ENCODE data around the gene BRWD1.
"Not testable (repeated sequence)": the region's sequence is repeated elsewhere in the genome, so short reads cannot be mapped to it uniquely, and the experiment has no call there.

The BRWD1 gene

DNA sequence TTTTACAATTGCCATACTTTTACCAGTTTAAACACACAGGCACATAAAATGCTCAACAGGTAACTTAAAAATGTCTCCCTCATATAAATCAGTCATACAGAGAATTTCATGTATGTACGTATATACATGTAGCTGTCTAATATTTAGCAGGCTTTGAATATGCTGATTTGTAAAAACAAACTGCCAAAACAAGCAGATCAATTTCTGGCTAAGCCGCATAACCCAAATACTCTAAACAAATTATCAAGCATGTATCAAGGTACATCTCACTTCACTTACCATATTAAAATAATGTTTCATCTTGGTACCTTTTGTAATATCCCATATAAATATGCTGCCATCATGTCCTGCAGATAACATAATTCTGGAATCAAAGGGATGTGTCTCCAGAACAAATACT is 43.8 kb downstream of the BRWD1 start:
- no peak overlapping the region for H3K9ac ChIP-seq (ENCODE audit: low read length)
- no peak overlapping the region for H3K4me3 ChIP-seq (ENCODE audit: low read length)
- no peaks in the 10 kb centered on the region for H3K4me1 ChIP-seq (ENCODE audit: control insufficient read depth, insufficient read depth, low read length)
- H3K9me3 ChIP-seq (ENCODE audit: control insufficient read depth, low read length), result no peaks in the 10 kb centered on the region
- no peaks in the 10 kb centered on the region for H3K27me3 ChIP-seq (replicated peaks; ENCODE audit: control insufficient read depth, insufficient read depth, low read length)
- H3K36me3 ChIP-seq (ENCODE audit: control insufficient read depth, insufficient read depth, low read length, severe bottlenecking), result peaks cover 89% of the 10 kb centered on the region
- DNase-seq (ENCODE audit: low read depth), result no peak

DNA sequence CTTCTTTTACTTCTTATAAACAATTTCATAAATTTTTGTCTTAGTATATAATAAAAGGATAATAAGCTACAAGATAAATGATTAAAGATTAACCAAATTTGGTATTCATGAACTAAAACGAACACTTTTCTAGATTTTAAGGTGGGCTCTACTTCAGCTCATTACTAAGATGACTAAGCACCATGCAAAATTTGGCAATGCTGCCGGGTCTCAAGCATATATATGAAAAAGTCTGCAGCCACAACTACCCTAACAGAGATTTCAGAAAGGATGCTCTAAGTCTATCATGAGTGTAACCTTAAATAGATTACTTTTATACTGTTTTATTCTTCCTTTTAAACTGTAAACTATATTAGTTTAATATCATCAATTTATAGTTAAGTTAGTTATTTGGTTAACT is 47.8 kb downstream of the BRWD1 start:
- Histone ChIP-seq H3K9me3 (ENCODE audit: control insufficient read depth, low read length) (no peaks in the 10 kb centered on the region), H3K36me3 (ENCODE audit: control insufficient read depth, insufficient read depth, low read length, severe bottlenecking) (peaks cover 95% of the 10 kb centered on the region), H3K27me3 (replicated peaks; ENCODE audit: control insufficient read depth, insufficient read depth, low read length) (no peaks in the 10 kb centered on the region), H3K4me3 (ENCODE audit: low read length) (no peak overlapping the region), H3K4me1 (ENCODE audit: control insufficient read depth, insufficient read depth, low read length) (peaks cover 8% of the 10 kb centered on the region), H3K9ac (ENCODE audit: low read length) (no peak overlapping the region)
- DNase-seq (ENCODE audit: low read depth), result no peak

DNA sequence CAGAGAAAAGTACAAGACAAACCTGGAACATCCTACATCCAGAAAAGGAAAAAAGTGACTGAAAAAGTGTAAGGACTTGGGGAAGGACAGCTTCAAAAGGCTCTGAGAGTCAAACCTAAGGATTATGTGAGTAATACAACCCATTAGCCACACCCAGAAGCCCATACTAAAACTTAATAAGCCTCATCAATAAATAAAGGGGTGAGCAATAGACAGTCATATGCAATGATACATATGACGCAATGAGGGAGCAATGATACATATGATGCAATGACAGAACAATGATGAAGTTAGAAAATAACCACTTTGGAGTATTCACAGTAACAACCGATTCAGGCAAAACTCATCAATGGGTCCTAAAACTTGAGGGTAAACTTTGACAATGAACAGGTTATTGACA is 50.1 kb downstream of the BRWD1 start:
- no peaks in the 10 kb centered on the region for H3K9me3 ChIP-seq (ENCODE audit: control insufficient read depth, low read length)
- no peak overlapping the region for H3K4me3 ChIP-seq (ENCODE audit: low read length)
- peaks cover 8% of the 10 kb centered on the region for H3K4me1 ChIP-seq (ENCODE audit: control insufficient read depth, insufficient read depth, low read length)
- no peak overlapping the region for H3K9ac ChIP-seq (ENCODE audit: low read length)
- DNase-seq (ENCODE audit: low read depth), result peak; percentile 58
- H3K36me3 ChIP-seq (ENCODE audit: control insufficient read depth, insufficient read depth, low read length, severe bottlenecking), result peaks cover 89% of the 10 kb centered on the region
- no peaks in the 10 kb centered on the region for H3K27me3 ChIP-seq (replicated peaks; ENCODE audit: control insufficient read depth, insufficient read depth, low read length)

DNA sequence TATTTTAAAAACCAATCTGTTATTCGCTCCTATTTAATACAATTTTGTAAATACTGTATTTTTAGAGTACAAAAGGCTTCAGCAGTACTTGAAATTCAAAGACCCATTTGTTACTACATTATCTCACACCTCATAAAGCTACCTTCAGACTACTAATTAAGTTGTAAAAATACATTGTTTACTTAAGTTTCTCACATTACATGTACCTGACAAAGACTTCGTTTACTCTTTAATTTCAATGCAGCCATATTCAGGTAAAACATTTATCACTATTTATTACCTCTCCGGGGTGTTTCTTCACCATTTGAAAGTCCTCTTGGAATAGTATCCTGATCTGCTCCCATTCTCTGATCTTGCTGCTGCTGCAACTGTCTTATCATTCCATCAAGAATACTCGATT is 55.2 kb downstream of the BRWD1 start:
- no peak for DNase-seq (ENCODE audit: low read depth)
- no peaks in the 10 kb centered on the region for H3K27me3 ChIP-seq (replicated peaks; ENCODE audit: control insufficient read depth, insufficient read depth, low read length)
- no peaks in the 10 kb centered on the region for H3K9me3 ChIP-seq (ENCODE audit: control insufficient read depth, low read length)
- H3K36me3 ChIP-seq (ENCODE audit: control insufficient read depth, insufficient read depth, low read length, severe bottlenecking), result peaks cover 82% of the 10 kb centered on the region
- no peak overlapping the region for H3K9ac ChIP-seq (ENCODE audit: low read length)
- H3K4me3 ChIP-seq (ENCODE audit: low read length), result no peak overlapping the region
- peaks cover 2% of the 10 kb centered on the region for H3K4me1 ChIP-seq (ENCODE audit: control insufficient read depth, insufficient read depth, low read length)

DNA sequence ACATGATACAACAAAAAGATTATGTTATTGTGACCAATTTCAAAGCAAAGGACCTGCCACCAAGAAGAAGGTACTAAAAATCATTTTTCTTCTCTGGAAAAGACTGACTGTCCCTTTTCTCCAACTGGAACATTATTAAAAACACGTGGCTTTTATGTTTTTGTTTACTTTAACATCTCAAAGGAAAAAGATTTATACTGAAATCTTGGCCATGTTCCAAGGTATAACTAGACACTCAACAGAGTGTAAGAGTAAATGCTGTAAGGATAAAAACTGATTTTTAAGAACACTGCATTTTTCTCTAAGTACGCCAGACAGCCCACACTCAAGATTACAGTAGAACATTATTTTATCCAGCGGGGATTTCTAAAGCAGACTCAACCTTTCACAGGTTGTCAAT is 62.1 kb downstream of the BRWD1 start:
- DNase-seq (ENCODE audit: low read depth), result peak; percentile 74
- Histone ChIP-seq H3K27me3 (replicated peaks; ENCODE audit: control insufficient read depth, insufficient read depth, low read length) (no peaks in the 10 kb centered on the region), H3K36me3 (ENCODE audit: control insufficient read depth, insufficient read depth, low read length, severe bottlenecking) (peaks cover 78% of the 10 kb centered on the region), H3K9ac (ENCODE audit: low read length) (no peak overlapping the region), H3K9me3 (ENCODE audit: control insufficient read depth, low read length) (no peaks in the 10 kb centered on the region), H3K4me1 (ENCODE audit: control insufficient read depth, insufficient read depth, low read length) (no peaks in the 10 kb centered on the region), H3K4me3 (ENCODE audit: low read length) (no peak overlapping the region)

DNA sequence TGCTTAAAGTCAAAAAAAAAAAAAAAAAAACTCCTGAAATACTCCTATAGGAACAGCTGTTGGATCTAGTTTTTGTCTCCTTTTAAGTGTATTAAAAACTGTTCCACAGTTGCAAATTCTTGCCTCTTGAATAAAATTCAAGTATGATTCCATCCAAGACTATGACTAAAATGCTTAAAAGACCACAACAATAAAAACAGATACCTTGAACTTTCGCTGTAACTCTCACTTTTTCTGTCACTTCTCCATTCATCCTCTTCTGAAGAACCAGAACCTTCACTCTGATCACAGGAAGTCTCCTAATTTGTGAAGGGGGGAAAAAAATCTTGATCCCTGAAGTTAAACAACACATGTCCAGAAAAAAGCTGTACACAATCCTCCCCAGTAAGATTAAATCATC is 75.2 kb downstream of the BRWD1 start:
- H3K27me3 ChIP-seq (replicated peaks; ENCODE audit: control insufficient read depth, insufficient read depth, low read length), result no peaks in the 10 kb centered on the region
- peaks cover 66% of the 10 kb centered on the region for H3K36me3 ChIP-seq (ENCODE audit: control insufficient read depth, insufficient read depth, low read length, severe bottlenecking)

DNA sequence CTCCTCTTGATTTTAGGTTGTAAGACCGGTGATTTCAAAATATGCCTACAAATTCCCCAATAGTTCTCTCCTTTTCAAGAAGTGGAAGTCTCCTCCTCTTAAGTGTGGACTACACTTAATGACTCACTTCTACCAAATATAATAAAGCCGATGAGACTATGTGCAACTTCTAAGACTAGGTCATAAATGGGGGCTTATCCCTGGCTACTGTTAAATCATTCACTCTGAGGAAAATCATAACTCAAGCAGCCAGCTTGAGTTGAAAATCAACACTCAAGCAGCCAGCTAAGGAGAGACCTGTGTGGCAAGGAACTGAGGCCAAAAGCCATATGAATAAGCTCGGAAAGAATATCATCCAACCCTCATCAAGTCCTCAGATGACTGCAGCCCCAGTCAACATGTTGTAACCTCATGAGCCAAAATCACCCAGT is 80.6 kb downstream of the BRWD1 start:
- peaks cover 8% of the 10 kb centered on the region for H3K4me1 ChIP-seq (ENCODE audit: control insufficient read depth, insufficient read depth, low read length)
- peaks cover 77% of the 10 kb centered on the region for H3K36me3 ChIP-seq (ENCODE audit: control insufficient read depth, insufficient read depth, low read length, severe bottlenecking)
- no peak overlapping the region for H3K9ac ChIP-seq (ENCODE audit: low read length)
- H3K27me3 ChIP-seq (replicated peaks; ENCODE audit: control insufficient read depth, insufficient read depth, low read length), result no peaks in the 10 kb centered on the region
- no peak overlapping the region for H3K4me3 ChIP-seq (ENCODE audit: low read length)
- H3K9me3 ChIP-seq (ENCODE audit: control insufficient read depth, low read length), result no peaks in the 10 kb centered on the region
- DNase-seq (ENCODE audit: low read depth), result no peak

More for the DNA sequence above, 75.2 kb downstream of the BRWD1 start:
- peak; percentile 8 for DNase-seq (ENCODE audit: low read depth)
- H3K9ac ChIP-seq (ENCODE audit: low read length), result no peak overlapping the region
- H3K9me3 ChIP-seq (ENCODE audit: control insufficient read depth, low read length), result no peaks in the 10 kb centered on the region
- H3K4me1 ChIP-seq (ENCODE audit: control insufficient read depth, insufficient read depth, low read length), result no peaks in the 10 kb centered on the region
- H3K4me3 ChIP-seq (ENCODE audit: low read length), result no peak overlapping the region

DNA sequence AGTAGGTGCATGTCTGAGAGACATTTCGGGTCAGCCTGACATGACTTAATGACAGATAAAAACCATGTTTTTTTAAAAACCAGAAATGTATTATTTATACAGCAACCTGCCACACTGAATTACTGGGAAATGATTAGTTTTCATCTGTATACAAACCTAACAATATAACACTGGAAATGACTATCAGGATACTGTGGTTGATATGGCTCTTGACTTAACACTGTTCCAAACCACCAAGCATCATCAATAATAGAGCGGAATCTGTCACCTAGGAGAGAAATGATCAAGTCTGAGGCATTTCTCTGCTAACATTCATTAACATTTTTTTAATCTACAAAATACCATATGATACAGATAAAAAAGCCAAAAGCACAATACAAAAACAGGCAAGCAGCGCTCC is 88.5 kb downstream of the BRWD1 start:
- no peaks in the 10 kb centered on the region for H3K4me1 ChIP-seq (ENCODE audit: control insufficient read depth, insufficient read depth, low read length)
- H3K9me3 ChIP-seq (ENCODE audit: control insufficient read depth, low read length), result no peaks in the 10 kb centered on the region
- DNase-seq (ENCODE audit: low read depth), result no peak
- no peaks in the 10 kb centered on the region for H3K27me3 ChIP-seq (replicated peaks; ENCODE audit: control insufficient read depth, insufficient read depth, low read length)
- H3K9ac ChIP-seq (ENCODE audit: low read length), result no peak overlapping the region
- H3K4me3 ChIP-seq (ENCODE audit: low read length), result no peak overlapping the region
- H3K36me3 ChIP-seq (ENCODE audit: control insufficient read depth, insufficient read depth, low read length, severe bottlenecking), result peaks cover 80% of the 10 kb centered on the region

DNA sequence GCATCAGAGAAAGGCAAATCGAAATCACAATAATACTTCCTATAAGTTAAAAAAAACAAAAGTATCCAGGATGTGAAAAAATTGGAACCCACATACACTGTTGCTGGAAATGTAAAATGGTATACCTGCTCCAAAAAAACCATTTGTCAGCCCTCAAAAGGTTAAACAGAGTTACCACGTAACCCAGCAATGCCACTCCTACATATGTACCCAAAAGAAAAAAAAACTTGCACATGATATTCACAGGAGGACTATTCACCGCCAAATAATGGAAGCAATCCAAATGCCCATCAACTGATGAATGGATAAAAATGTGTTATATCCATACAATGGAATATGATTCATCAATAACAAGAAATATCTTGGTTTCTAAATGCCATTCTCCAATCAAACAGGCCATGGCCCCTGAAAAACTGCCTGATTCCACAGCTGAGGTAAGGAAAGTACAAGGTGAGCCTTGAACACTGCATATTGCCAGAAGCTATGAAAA is 91.4 kb downstream of the BRWD1 start:
- Histone ChIP-seq H3K4me3 (ENCODE audit: low read length) (no peak overlapping the region), H3K36me3 (ENCODE audit: control insufficient read depth, insufficient read depth, low read length, severe bottlenecking) (peaks cover 83% of the 10 kb centered on the region), H3K27me3 (replicated peaks; ENCODE audit: control insufficient read depth, insufficient read depth, low read length) (no peaks in the 10 kb centered on the region), H3K4me1 (ENCODE audit: control insufficient read depth, insufficient read depth, low read length) (no peaks in the 10 kb centered on the region), H3K9me3 (ENCODE audit: control insufficient read depth, low read length) (no peaks in the 10 kb centered on the region), H3K9ac (ENCODE audit: low read length) (no peak overlapping the region)
- no peak for DNase-seq (ENCODE audit: low read depth)

DNA sequence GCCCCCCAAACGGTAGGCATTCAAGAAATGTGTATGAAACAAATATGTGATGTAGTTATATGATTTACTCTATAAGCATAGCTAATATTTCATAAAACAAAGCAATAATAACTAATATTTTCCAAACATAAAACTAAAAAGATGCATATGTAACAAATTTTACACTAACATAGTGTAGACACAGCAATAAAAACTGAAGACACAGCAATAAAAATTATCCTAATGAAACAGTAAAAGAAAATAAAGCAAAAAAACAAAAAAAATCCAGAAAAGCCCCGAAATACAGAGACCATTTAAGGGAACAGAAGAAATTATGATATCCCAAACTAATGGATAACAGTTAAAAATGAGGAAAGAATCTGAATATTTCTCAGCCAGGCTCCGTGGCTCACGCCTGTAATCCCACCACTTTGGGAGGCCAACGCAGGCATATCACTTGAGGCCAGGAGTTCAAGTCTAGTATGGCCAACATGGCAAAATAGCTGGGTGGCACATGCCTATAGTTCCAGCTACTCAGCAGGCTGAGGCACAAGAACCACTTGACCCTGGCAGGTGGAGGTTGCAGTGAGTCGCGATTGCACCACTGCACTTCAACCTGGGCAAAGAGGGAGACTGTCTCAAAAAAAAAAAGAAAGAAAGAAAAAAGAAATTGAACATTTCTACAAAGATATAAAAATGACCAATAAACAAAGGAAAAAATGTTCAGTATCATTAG is 92.0 kb downstream of the BRWD1 start:
- Histone ChIP-seq H3K27me3 (replicated peaks; ENCODE audit: control insufficient read depth, insufficient read depth, low read length) (no peaks in the 10 kb centered on the region), H3K9me3 (ENCODE audit: control insufficient read depth, low read length) (no peaks in the 10 kb centered on the region), H3K36me3 (ENCODE audit: control insufficient read depth, insufficient read depth, low read length, severe bottlenecking) (peaks cover 80% of the 10 kb centered on the region), H3K9ac (ENCODE audit: low read length) (no peak overlapping the region), H3K4me1 (ENCODE audit: control insufficient read depth, insufficient read depth, low read length) (no peaks in the 10 kb centered on the region), H3K4me3 (ENCODE audit: low read length) (no peak overlapping the region)
- DNase-seq (ENCODE audit: low read depth), result no peak

DNA sequence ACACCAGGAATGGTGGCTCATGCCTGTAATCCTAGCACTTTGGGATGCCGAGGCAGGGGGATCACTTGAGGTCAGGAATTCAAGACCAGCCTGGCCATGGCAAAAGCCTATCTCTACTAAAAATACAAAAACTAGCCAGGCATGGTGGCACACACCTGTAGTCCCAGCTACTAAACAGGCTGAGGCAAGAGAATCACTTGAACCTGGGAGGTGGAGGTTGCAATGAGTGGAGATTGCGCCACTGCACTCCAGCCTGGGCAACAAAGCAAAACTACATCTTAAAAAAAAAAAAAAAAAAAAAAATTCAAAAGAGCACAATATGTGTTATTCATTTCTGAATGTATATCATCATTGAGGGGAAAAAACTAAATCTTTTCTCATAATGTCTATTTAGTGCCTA is 92.6 kb downstream of the BRWD1 start:
- not testable (repeated sequence) for H3K4me1 ChIP-seq (ENCODE audit: control insufficient read depth, insufficient read depth, low read length); H3K9ac ChIP-seq (ENCODE audit: low read length); H3K9me3 ChIP-seq (ENCODE audit: control insufficient read depth, low read length); DNase-seq (ENCODE audit: low read depth); H3K27me3 ChIP-seq (replicated peaks; ENCODE audit: control insufficient read depth, insufficient read depth, low read length); H3K4me3 ChIP-seq (ENCODE audit: low read length)
- H3K36me3 ChIP-seq (ENCODE audit: control insufficient read depth, insufficient read depth, low read length, severe bottlenecking), result peaks cover 76% of the 10 kb centered on the region

DNA sequence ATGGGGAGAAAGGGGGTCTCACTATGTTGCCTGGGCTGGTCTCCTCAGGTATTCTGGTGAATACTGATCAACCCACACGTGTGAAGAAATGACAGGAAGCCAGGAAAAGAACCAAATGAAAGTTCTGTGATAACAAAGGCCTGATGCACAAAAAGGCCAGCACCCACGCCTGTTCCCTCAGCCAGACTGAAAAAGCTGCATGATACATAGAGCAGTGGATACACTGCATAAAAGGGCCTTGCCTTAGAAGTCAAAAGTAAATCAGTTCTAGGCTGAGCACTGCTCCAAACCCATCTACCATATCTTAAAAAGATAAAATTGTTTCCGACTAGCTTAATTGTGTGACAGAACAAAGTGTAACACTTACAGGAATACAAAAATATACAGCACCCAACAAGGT is 93.3 kb downstream of the BRWD1 start:
- peaks cover 83% of the 10 kb centered on the region for H3K36me3 ChIP-seq (ENCODE audit: control insufficient read depth, insufficient read depth, low read length, severe bottlenecking)
- H3K9ac ChIP-seq (ENCODE audit: low read length), result no peak overlapping the region
- H3K27me3 ChIP-seq (replicated peaks; ENCODE audit: control insufficient read depth, insufficient read depth, low read length), result no peaks in the 10 kb centered on the region
- no peaks in the 10 kb centered on the region for H3K9me3 ChIP-seq (ENCODE audit: control insufficient read depth, low read length)
- no peak overlapping the region for H3K4me3 ChIP-seq (ENCODE audit: low read length)
- no peak for DNase-seq (ENCODE audit: low read depth)
- no peaks in the 10 kb centered on the region for H3K4me1 ChIP-seq (ENCODE audit: control insufficient read depth, insufficient read depth, low read length)

All from adipocyte (in vitro differentiated cells).